ENCODE results near the gene CHST8. TPM values are rescaled to one million over a fixed set of nuclear protein-coding genes. Genes with fewer than 3 reads are reported as not detected.

The CHST8 gene
- polyA plus RNA-seq, 2 of the 4 experiments (the other 2 are of a cell fraction) = not detected

- TF ChIP-seq HES2 (IDR thresholded peaks at IDR 0.05) (no peak), ESRRA (IDR thresholded peaks at IDR 0.05; ENCODE audit: borderline replicate concordance, low read length) (no peak), FOSB (CRISPR knock-in tag; IDR thresholded peaks at IDR 0.05) (no peak), ZFP36 (IDR thresholded peaks at IDR 0.05; ENCODE audit: borderline replicate concordance, partially characterized antibody) (no peak), CBX8 (IDR thresholded peaks at IDR 0.05) (no peak), E2F6 (IDR thresholded peaks at IDR 0.05; ENCODE audit: borderline replicate concordance, low read depth) (no peak), CTCF (IDR thresholded peaks at IDR 0.05) (no peak), PHF8 (IDR thresholded peaks at IDR 0.05; ENCODE audit: borderline replicate concordance, low read depth) (no peak), HOXA7 (CRISPR knock-in tag; IDR thresholded peaks at IDR 0.05) (no peak), ATOH8 (CRISPR knock-in tag; IDR thresholded peaks at IDR 0.05; ENCODE audit: low read depth) (no peak), NPAS2 (CRISPR knock-in tag; IDR thresholded peaks at IDR 0.05; ENCODE audit: borderline replicate concordance) (no peak), BCL3 (IDR thresholded peaks at IDR 0.05) (no peak), EHMT2 (IDR thresholded peaks at IDR 0.05; ENCODE audit: low read depth) (no peak)
- POLR2A ChIA-PET = no interaction called here
- ATAC-seq (no peak), FAIRE-seq (no peak), DNase-seq (ENCODE audit: low read depth in 1 of 2, low spot score in 1 of 2) (no peak)
- no peak overlapping the region for H3K27ac ChIP-seq
- H3K4me3 ChIP-seq = no peak overlapping the region
- WGBS (ENCODE audit: missing lambda C conversion rate) = 19% methylated on average over 9 of the region's 9 CpGs
- no peaks in the 10 kb centered on the region for H3K4me1 ChIP-seq
- CTCF ChIA-PET = interaction anchor here (0.9 to 1.7 kb wide), 4 partner anchors 10 to 22 kb away, joined by 3 to 5 read pairs (median 4); no protein-coding TSS in a partner anchor
- H3K9me3 ChIP-seq = no peaks in the 10 kb centered on the region
- no peak overlapping the region for H3K4me2 ChIP-seq
These were observed 48.6 kb downstream of the CHST8 start for GRCh38 chr19:33670398-33670797.

GRCh38 chr19:33671211-33671610 is 49.5 kb downstream of the CHST8 start:
- Histone ChIP-seq H3K4me3 (no peak overlapping the region), H3K9me3 (no peaks in the 10 kb centered on the region), H3K4me2 (no peak overlapping the region), H3K27ac (no peak overlapping the region), H3K4me1 (no peaks in the 10 kb centered on the region)
- POLR2A ChIA-PET = no interaction called here
- ATAC-seq (no peak), DNase-seq (ENCODE audit: low read depth in 1 of 2, low spot score in 1 of 2) (no peak), FAIRE-seq (no peak)
- TF ChIP-seq EHF (CRISPR knock-in tag; IDR thresholded peaks at IDR 0.05) = no peak
- no peak for TF ChIP-seq NR3C1 (IDR thresholded peaks at IDR 0.05)
- TF ChIP-seq RCOR1 (IDR thresholded peaks at IDR 0.05; ENCODE audit: low read depth, low read length) = no peak
- no peak for TF ChIP-seq SMC3 (IDR thresholded peaks at IDR 0.05)
- no peak for TF ChIP-seq EHMT2 (IDR thresholded peaks at IDR 0.05; ENCODE audit: low read depth)
- no peak for TF ChIP-seq TFCP2L1 (CRISPR knock-in tag; IDR thresholded peaks at IDR 0.05)
- TF ChIP-seq CEBPB (IDR thresholded peaks at IDR 0.05) = no peak
- no peak for TF ChIP-seq ATOH8 (CRISPR knock-in tag; IDR thresholded peaks at IDR 0.05; ENCODE audit: low read depth)
- no peak for TF ChIP-seq FOXS1 (CRISPR knock-in tag; IDR thresholded peaks at IDR 0.05)
- TF ChIP-seq CHD4 (IDR thresholded peaks at IDR 0.05; ENCODE audit: borderline replicate concordance) = no peak
- no peak for TF ChIP-seq JUN (IDR thresholded peaks at IDR 0.05)
- no peak for TF ChIP-seq MAFK (IDR thresholded peaks at IDR 0.05; ENCODE audit: partially characterized antibody)
- TF ChIP-seq FOSB (CRISPR knock-in tag; IDR thresholded peaks at IDR 0.05) = no peak
- TF ChIP-seq REST (IDR thresholded peaks at IDR 0.05) = no peak
- TF ChIP-seq POLR2A (IDR thresholded peaks at IDR 0.05; ENCODE audit: low read length) = no peak
- TF ChIP-seq MAX (IDR thresholded peaks at IDR 0.05) = no peak
- no peak for TF ChIP-seq GATA3 (IDR thresholded peaks at IDR 0.05; ENCODE audit: borderline replicate concordance)
- TF ChIP-seq ELK1 (IDR thresholded peaks at IDR 0.05; ENCODE audit: low read depth, low read length) = no peak
- WGBS (ENCODE audit: missing lambda C conversion rate) = 14% methylated on average over 5 of the region's 5 CpGs
- CTCF ChIA-PET = interaction anchor here (0.9 to 1.3 kb wide), 3 partner anchors 11 to 21 kb away, joined by 3 to 4 read pairs (median 3); no protein-coding TSS in a partner anchor
